GM23338 (cell line): ENCODE data around the gene ABCD2. TPM values are rescaled to one million over a fixed set of nuclear protein-coding genes. Genes with fewer than 3 reads are reported as not detected.

Experiments
- ATAC-seq: fragments of 200-7000 bp; cut with Tn5 transposase; 3 replicates; pipeline ENCODE4 v1.9.1; 2020
- DNase-seq: peaks from one replicate; pipeline ENCODE4 v3.0.0-alpha.2; 2015; ENCODE audit warnings: low spot score
- H2AFZ ChIP-seq: fragments of 200-600 bp; sonication (generic); 2 replicates; pipeline ENCODE4 v1.8.0; 2016; ENCODE audit warnings: antibody characterized with exemption, mild to moderate bottlenecking, moderate library complexity
- H3F3A ChIP-seq: fragments of 200-600 bp; sonication (generic); replicated peaks from 2 replicates; pipeline ENCODE4 v1.8.0; 2017; ENCODE audit warnings: antibody characterized with exemption, mixed run types, low read depth
- H3K27ac ChIP-seq: fragments of 200-600 bp; sonication (generic); 2 replicates; pipeline ENCODE4 v1.6.1; 2016; ENCODE audit warnings: low read depth
- H3K27me3 ChIP-seq: fragments of 200-600 bp; sonication (generic); 2 replicates; pipeline ENCODE4 v1.8.0; 2016; ENCODE audit warnings: mild to moderate bottlenecking, mixed run types, moderate library complexity; ENCODE audit not compliant: insufficient read depth
- H3K36me3 ChIP-seq: fragments of 200-600 bp; sonication (generic); 2 replicates; pipeline ENCODE4 v1.8.0; 2016; ENCODE audit warnings: mild to moderate bottlenecking; ENCODE audit not compliant: insufficient read depth
- H3K4me1 ChIP-seq: fragments of 200-600 bp; sonication (generic); 2 replicates; pipeline ENCODE4 v1.8.0; 2016; ENCODE audit warnings: mild to moderate bottlenecking, moderate library complexity; ENCODE audit not compliant: insufficient read depth
- H3K4me2 ChIP-seq: fragments of 200-600 bp; sonication (generic); 2 replicates; pipeline ENCODE4 v1.7.1; 2017; ENCODE audit warnings: mixed run types
- H3K4me3 ChIP-seq: fragments of 200-600 bp; sonication (generic); 2 replicates; pipeline ENCODE4 v1.6.1; 2016; ENCODE audit warnings: mixed run types
- H3K79me2 ChIP-seq: fragments of 200-600 bp; sonication (generic); replicated peaks from 2 replicates; pipeline ENCODE4 v1.8.0; 2017; ENCODE audit warnings: mild to moderate bottlenecking; ENCODE audit not compliant: insufficient read depth
- H3K9me2 ChIP-seq: fragments of 200-600 bp; sonication (generic); 2 replicates; pipeline ENCODE4 v1.8.0; 2017; ENCODE audit not compliant: insufficient read depth
- H4K20me1 ChIP-seq: fragments of 200-600 bp; sonication (generic); replicated peaks from 2 replicates; pipeline ENCODE4 v1.8.0; 2017; ENCODE audit warnings: mild to moderate bottlenecking; ENCODE audit not compliant: insufficient read depth
- H3K27ac Mint-ChIP-seq: 2 replicates; pipeline ENCODE4 v1.8.0; 2020; ENCODE audit warnings: inconsistent platforms, mild to moderate bottlenecking, moderate library complexity, mixed read lengths
- H3K27me3 Mint-ChIP-seq: 3 replicates; pipeline ENCODE4 v1.8.0; 2022; ENCODE audit warnings: low read depth, mild to moderate bottlenecking, moderate library complexity, mixed read lengths, inconsistent platforms; ENCODE audit not compliant: insufficient read depth, poor library complexity
- H3K36me3 Mint-ChIP-seq: 3 replicates; pipeline ENCODE4 v1.8.0; 2021; ENCODE audit warnings: low read depth, mild to moderate bottlenecking, inconsistent platforms, moderate library complexity, mixed read lengths
- H3K4me1 Mint-ChIP-seq: 3 replicates; pipeline ENCODE4 v1.8.0; 2020; ENCODE audit warnings: mild to moderate bottlenecking, inconsistent platforms, mixed read lengths
- H3K4me3 Mint-ChIP-seq: 3 replicates; pipeline ENCODE4 v1.8.0; 2021; ENCODE audit warnings: moderate library complexity, mild to moderate bottlenecking, inconsistent platforms, mixed read lengths
- H3K9me3 Mint-ChIP-seq: 3 replicates; pipeline ENCODE4 v1.8.0; 2020; ENCODE audit warnings: moderate library complexity, mild to moderate bottlenecking, inconsistent platforms, mixed read lengths
- CREB1 ChIP-seq: fragments of 250-450 bp; sonication (Bioruptor Pico); IDR thresholded peaks from 2 replicates; pipeline ENCODE4 v1.5.0; 2020; ENCODE audit warnings: low read depth, mild to moderate bottlenecking, moderate library complexity
- ETS1 ChIP-seq: IDR thresholded peaks from 2 replicates; pipeline ENCODE4 v1.6.1; 2016; ENCODE audit warnings: antibody characterized with exemption
- EZH2 ChIP-seq: fragments of 200-600 bp; sonication (generic); IDR thresholded peaks from one replicate; pipeline ENCODE4 v1.8.0; 2017; ENCODE audit warnings: antibody characterized with exemption, mild to moderate bottlenecking, low read depth; ENCODE audit not compliant: unreplicated experiment
- EZH2phosphoT487 ChIP-seq: fragments of 200-600 bp; sonication (generic); IDR thresholded peaks from one replicate; pipeline ENCODE4 v1.8.1; 2018; ENCODE audit warnings: antibody characterized with exemption; ENCODE audit not compliant: unreplicated experiment
- JUNB ChIP-seq: IDR thresholded peaks from one replicate; pipeline ENCODE4 v1.6.1; 2016; ENCODE audit warnings: antibody characterized with exemption; ENCODE audit not compliant: unreplicated experiment
- NANOG ChIP-seq: IDR thresholded peaks from 2 replicates; pipeline ENCODE4 v1.6.1; 2016; ENCODE audit warnings: antibody characterized with exemption, borderline replicate concordance
- POLR2AphosphoS5 ChIP-seq: IDR thresholded peaks from 2 replicates; pipeline ENCODE4 v1.6.1; 2016; ENCODE audit warnings: antibody characterized with exemption, low read depth
- REST ChIP-seq: IDR thresholded peaks from one replicate; pipeline ENCODE4 v1.6.1; 2018; ENCODE audit warnings: antibody characterized with exemption; ENCODE audit not compliant: unreplicated experiment
- STAT1 ChIP-seq: IDR thresholded peaks from one replicate; pipeline ENCODE4 v1.6.1; 2016; ENCODE audit warnings: antibody characterized with exemption; ENCODE audit not compliant: unreplicated experiment
- ZNF114 ChIP-seq: fragments of 250-450 bp; sonication (Bioruptor Pico); IDR thresholded peaks from 2 replicates; pipeline ENCODE4 v1.5.0; 2020; ENCODE audit warnings: mild to moderate bottlenecking, moderate library complexity
- ZNF331 ChIP-seq: fragments of 250-450 bp; sonication (Bioruptor Pico); IDR thresholded peaks from 2 replicates; pipeline ENCODE4 v1.5.0; 2020; ENCODE audit warnings: low read depth, mild to moderate bottlenecking, moderate library complexity
- ZNF462 ChIP-seq: fragments of 250-450 bp; sonication (Bioruptor Pico); IDR thresholded peaks from 2 replicates; pipeline ENCODE4 v1.5.0; 2020; ENCODE audit warnings: mild to moderate bottlenecking, moderate library complexity
- polyA plus RNA-seq: library from polyadenylated mRNA; unstranded; fragments of >200 nt; fragmentation: Nextera tagmentation; extraction: Ambion mirVana; gene quantifications from 2 replicates; pipeline ENCODE4 v1.2.1, GENCODE V29; 2016
- total RNA-seq: library from RNA; depleted of rRNA; stranded (reverse); fragments of >200 nt; shearing (Covaris generic); gene quantifications from 2 replicates; pipeline ENCODE4 v1.2.3, GENCODE V29; 2014
- TF ChIP-seq, protein P1 (sequence below), 2 experiments: fragments of 200-600 bp in 1 of 2; sonication (generic) in 1 of 2; conservative IDR thresholded peaks; 2 replicates each; pipeline versions ENCODE4 v1.5.1 to v1.6.1; 2016 to 2017; ENCODE audit warnings: antibody characterized with exemption in 2 of 2, low read depth in 2 of 2, mild to moderate bottlenecking in 2 of 2, moderate library complexity in 1 of 2

The ABCD2 gene
- total and polyA plus RNA-seq, 2 experiments from 2014 or later: not detected

DNA sequence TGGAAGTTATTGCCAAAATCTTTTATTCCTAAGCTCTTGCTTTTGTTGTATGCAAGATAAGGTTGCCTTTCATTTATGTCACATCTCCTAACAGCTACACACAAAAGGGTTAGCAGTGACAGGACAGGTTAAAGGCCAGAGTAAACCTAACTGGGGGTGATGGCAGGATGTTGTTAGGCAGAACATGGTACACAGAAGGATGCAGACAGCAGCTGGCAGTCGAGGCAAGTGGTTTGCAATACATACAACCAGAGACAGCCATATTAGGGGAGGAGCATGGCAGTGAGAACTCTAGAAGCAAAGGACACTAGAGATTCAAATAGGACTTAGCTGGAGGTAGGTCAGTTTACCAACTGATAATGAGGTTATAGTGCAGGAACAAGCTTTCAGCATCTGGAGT is 2.7 kb upstream of the ABCD2 start:
- Histone ChIP-seq H3K27me3 (no peaks in the 10 kb centered on the region), H3F3A (0 out of 2 replicates have a peak, but pooled peaks cover 3% of the 10 kb centered on the region), H4K20me1 (no peaks in the 10 kb centered on the region), H3K4me2 (no peak overlapping the region), H2AFZ (peak overlapping the region; percentile 39; the same call in 1 of the 2 replicates), H3K27ac (no peak overlapping the region), H3K4me1 (no peaks in the 10 kb centered on the region), H3K4me3 (no peak overlapping the region), H3K9me2 (no peaks in the 10 kb centered on the region), H3K79me2 (no peaks in the 10 kb centered on the region), H3K36me3 (no peaks in the 10 kb centered on the region)
- Mint-ChIP-seq H3K36me3 (no peaks in the 10 kb centered on the region), H3K9me3 (no peaks in the 10 kb centered on the region), H3K27ac (no peak overlapping the region), H3K27me3 (peaks cover 5% of the 10 kb centered on the region), H3K4me1 (peaks cover 5% of the 10 kb centered on the region; the same call in 2 of the 3 replicates), H3K4me3 (no peak overlapping the region)
- TF ChIP-seq ETS1 (no peak), EZH2 (no peak), JUNB (no peak), STAT1 (no peak), ZNF114 (CRISPR knock-in tag) (no peak), NANOG (no peak), REST (no peak), POLR2AphosphoS5 (no peak), ZNF462 (no peak), CREB1 (CRISPR knock-in tag) (no peak), EZH2phosphoT487 (no peak), ZNF331 (CRISPR knock-in tag) (no peak)
- TF ChIP-seq, protein P1, sequence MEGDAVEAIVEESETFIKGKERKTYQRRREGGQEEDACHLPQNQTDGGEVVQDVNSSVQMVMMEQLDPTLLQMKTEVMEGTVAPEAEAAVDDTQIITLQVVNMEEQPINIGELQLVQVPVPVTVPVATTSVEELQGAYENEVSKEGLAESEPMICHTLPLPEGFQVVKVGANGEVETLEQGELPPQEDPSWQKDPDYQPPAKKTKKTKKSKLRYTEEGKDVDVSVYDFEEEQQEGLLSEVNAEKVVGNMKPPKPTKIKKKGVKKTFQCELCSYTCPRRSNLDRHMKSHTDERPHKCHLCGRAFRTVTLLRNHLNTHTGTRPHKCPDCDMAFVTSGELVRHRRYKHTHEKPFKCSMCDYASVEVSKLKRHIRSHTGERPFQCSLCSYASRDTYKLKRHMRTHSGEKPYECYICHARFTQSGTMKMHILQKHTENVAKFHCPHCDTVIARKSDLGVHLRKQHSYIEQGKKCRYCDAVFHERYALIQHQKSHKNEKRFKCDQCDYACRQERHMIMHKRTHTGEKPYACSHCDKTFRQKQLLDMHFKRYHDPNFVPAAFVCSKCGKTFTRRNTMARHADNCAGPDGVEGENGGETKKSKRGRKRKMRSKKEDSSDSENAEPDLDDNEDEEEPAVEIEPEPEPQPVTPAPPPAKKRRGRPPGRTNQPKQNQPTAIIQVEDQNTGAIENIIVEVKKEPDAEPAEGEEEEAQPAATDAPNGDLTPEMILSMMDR (conservative IDR thresholded peaks at IDR 0.05; ENCODE audit: low read depth in 2 of 2): no peak
- no peak for ATAC-seq
- no peak for DNase-seq
